IMR-90 (cell line): ENCODE measurements around the gene MRPL33. TPM values are rescaled to one million over a fixed set of nuclear protein-coding genes. Genes with fewer than 3 reads are reported as not detected.

Experiments
- ATAC-seq: fragments of 200-7000 bp; cut with Tn5 transposase; 2 replicates; pipeline ENCODE4 v1.9.1; 2020; ENCODE audit warnings: low read depth, mild to moderate bottlenecking, moderate library complexity
- BruUV-seq: library from RNA; stranded (reverse); fragments of 400-500 nt; replicated peaks from 2 replicates; lab custom pipeline; 2021; lab: Mats Ljungman, UMichigan
- CTCF ChIA-PET: fragments of 300-600 bp; formaldehyde crosslinking; extraction: SDS; loops from one replicate; lab custom pipeline; 2021; ENCODE audit warnings: antibody characterized with exemption; lab: Yijun Ruan, JAX
- POLR2A ChIA-PET: fragments of 300-600 bp; sonication (Branson Sonifier 250); formaldehyde crosslinking; loops from one replicate; lab custom pipeline; 2022; ENCODE audit warnings: antibody characterized with exemption; ENCODE audit not compliant: unreplicated experiment; lab: Charles Lee
- DNase-seq: peaks from one replicate; pipeline ENCODE4 v3.0.0; 2013
- H2AFZ ChIP-seq: replicated peaks from 2 replicates; pipeline ENCODE3; 2013; ENCODE audit warnings: low read length, mild to moderate bottlenecking; ENCODE audit not compliant: poor library complexity
- H2AK5ac ChIP-seq: 2 replicates; pipeline ENCODE4 v1.6.1; 2013; ENCODE audit warnings: low read depth, low read length, inconsistent platforms
- H2AK9ac ChIP-seq: replicated peaks from 2 replicates; pipeline ENCODE3; 2013; ENCODE audit warnings: mild to moderate bottlenecking, low read depth, low read length, moderate library complexity; ENCODE audit not compliant: poor library complexity
- H2BK120ac ChIP-seq: 2 replicates; pipeline ENCODE4 v1.6.1; 2013; ENCODE audit warnings: low read depth, low read length, inconsistent platforms
- H2BK15ac ChIP-seq: 3 replicates; pipeline ENCODE4 v1.6.1; 2013; ENCODE audit warnings: low read depth, low read length, inconsistent platforms
- H2BK20ac ChIP-seq: 2 replicates; pipeline ENCODE4 v1.6.1; 2013; ENCODE audit warnings: low read depth, mild to moderate bottlenecking, inconsistent platforms, low read length, moderate library complexity
- H2BK5ac ChIP-seq: 2 replicates; pipeline ENCODE4 v1.6.1; 2013; ENCODE audit warnings: mild to moderate bottlenecking, low read depth, low read length, inconsistent platforms; ENCODE audit not compliant: poor library complexity, severe bottlenecking
- H3K14ac ChIP-seq: replicated peaks from 2 replicates; pipeline ENCODE4 v1.6.1; 2013; ENCODE audit warnings: low read depth, low read length, inconsistent platforms
- H3K18ac ChIP-seq: 2 replicates; pipeline ENCODE4 v1.6.1; 2013; ENCODE audit warnings: low read depth, low read length, control low read depth
- H3K23ac ChIP-seq: 2 replicates; pipeline ENCODE4 v1.6.1; 2013; ENCODE audit warnings: low read depth, low read length, inconsistent platforms
- H3K27ac ChIP-seq: 2 replicates; pipeline ENCODE4 v1.5.1; 2013; ENCODE audit warnings: mild to moderate bottlenecking, control low read depth, low read length; ENCODE audit not compliant: insufficient read depth
- H3K27me3 ChIP-seq: 2 replicates; pipeline ENCODE4 v1.6.1; 2013; ENCODE audit warnings: low read length; ENCODE audit not compliant: control insufficient read depth, insufficient read depth
- H3K36me3 ChIP-seq: 2 replicates; pipeline ENCODE4 v1.6.1; 2013; ENCODE audit warnings: low read length, mixed read lengths; ENCODE audit not compliant: control insufficient read depth, insufficient read depth
- H3K4ac ChIP-seq: 2 replicates; pipeline ENCODE4 v1.6.1; 2013; ENCODE audit warnings: low read depth, low read length, inconsistent platforms
- H3K4me1 ChIP-seq: 2 replicates; pipeline ENCODE4 v1.6.1; 2013; ENCODE audit warnings: low read length, mixed read lengths; ENCODE audit not compliant: control insufficient read depth, insufficient read depth
- H3K4me2 ChIP-seq: 2 replicates; pipeline ENCODE4 v1.6.1; 2013; ENCODE audit warnings: low read depth, mild to moderate bottlenecking, control low read depth, low read length, moderate library complexity
- H3K4me3 ChIP-seq: 2 replicates; pipeline ENCODE4 v1.5.1; 2013; ENCODE audit warnings: low read depth, mild to moderate bottlenecking, control low read depth, low read length, moderate library complexity; ENCODE audit not compliant: insufficient read depth
- H3K56ac ChIP-seq: 2 replicates; pipeline ENCODE4 v1.6.1; 2013; ENCODE audit warnings: low read length, inconsistent platforms; ENCODE audit not compliant: insufficient read depth; ENCODE audit errors: extremely low read depth
- H3K79me1 ChIP-seq, 2 experiments: 2 replicates each; pipeline ENCODE4 v1.6.1; 2013; ENCODE audit warnings: low read length in 2 of 2, inconsistent platforms in 1 of 2, low read depth in 1 of 2
- H3K9ac ChIP-seq: 2 replicates; pipeline ENCODE4 v1.6.1; 2013; ENCODE audit warnings: low read depth, low read length, control low read depth
- H3K9me1 ChIP-seq: 2 replicates; pipeline ENCODE4 v1.6.1; 2013; ENCODE audit warnings: low read length, inconsistent platforms; ENCODE audit not compliant: insufficient read depth
- H3K9me3 ChIP-seq: 2 replicates; pipeline ENCODE4 v1.6.1; 2013; ENCODE audit warnings: low read length; ENCODE audit not compliant: control insufficient read depth, insufficient read depth
- H4K20me1 ChIP-seq: 2 replicates; pipeline ENCODE4 v1.6.1; 2013; ENCODE audit warnings: low read length, inconsistent platforms; ENCODE audit not compliant: insufficient read depth
- H4K5ac ChIP-seq: 2 replicates; pipeline ENCODE4 v1.6.1; 2013; ENCODE audit warnings: mild to moderate bottlenecking, low read depth, low read length, control low read depth
- H4K8ac ChIP-seq, 2 experiments: 2 replicates each; pipeline ENCODE4 v1.6.1; 2013; ENCODE audit warnings: low read depth in 2 of 2, low read length in 2 of 2, control low read depth in 1 of 2, inconsistent platforms in 1 of 2
- H4K91ac ChIP-seq: 2 replicates; pipeline ENCODE4 v1.6.1; 2013; ENCODE audit warnings: low read depth, low read length, inconsistent platforms; ENCODE audit not compliant: insufficient read depth
- BHLHE40 ChIP-seq: fragments of 150-350 bp; IDR thresholded peaks from 2 replicates; pipeline ENCODE4 v1.6.1; 2016; ENCODE audit warnings: mild to moderate bottlenecking, low read depth, low read length
- CEBPB ChIP-seq: IDR thresholded peaks from 2 replicates; pipeline ENCODE4 v1.6.1; 2012; ENCODE audit warnings: low read depth, low read length, improper control_type of control experiment
- CHD1 ChIP-seq: IDR thresholded peaks from 2 replicates; pipeline ENCODE4 v1.6.1; 2012; ENCODE audit warnings: low read depth, low read length, improper control_type of control experiment
- FOS ChIP-seq: fragments of 150-350 bp; IDR thresholded peaks from 2 replicates; pipeline ENCODE4 v1.6.1; 2016; ENCODE audit warnings: low read depth, low read length
- MAFK ChIP-seq: IDR thresholded peaks from 2 replicates; pipeline ENCODE4 v1.6.1; 2012; ENCODE audit warnings: low read depth, low read length, improper control_type of control experiment
- MAZ ChIP-seq: IDR thresholded peaks from 2 replicates; pipeline ENCODE4 v1.6.1; 2012; ENCODE audit warnings: low read depth, mild to moderate bottlenecking, low read length, improper control_type of control experiment, moderate library complexity, borderline replicate concordance
- MXI1 ChIP-seq: IDR thresholded peaks from 2 replicates; pipeline ENCODE4 v1.6.1; 2012; ENCODE audit warnings: low read depth, mild to moderate bottlenecking, low read length, moderate library complexity, borderline replicate concordance
- NFE2L2 ChIP-seq: fragments of 150-350 bp; IDR thresholded peaks from 2 replicates; pipeline ENCODE4 v1.6.1; 2016; ENCODE audit warnings: low read depth, mild to moderate bottlenecking, low read length
- POLR2A ChIP-seq: IDR thresholded peaks from 2 replicates; pipeline ENCODE4 v1.6.1; 2012; ENCODE audit warnings: mild to moderate bottlenecking, low read depth, low read length
- RAD21 ChIP-seq: IDR thresholded peaks from 2 replicates; pipeline ENCODE4 v1.6.1; 2012; ENCODE audit warnings: low read length, improper control_type of control experiment
- RCOR1 ChIP-seq: IDR thresholded peaks from 2 replicates; pipeline ENCODE4 v1.6.1; 2012; ENCODE audit warnings: mild to moderate bottlenecking, low read length, improper control_type of control experiment; ENCODE audit not compliant: insufficient replicate concordance
- RFX5 ChIP-seq: IDR thresholded peaks from 2 replicates; pipeline ENCODE4 v1.8.0; 2012; ENCODE audit warnings: low read depth, mild to moderate bottlenecking, low read length, moderate library complexity
- SMC3 ChIP-seq: fragments of 150-350 bp; IDR thresholded peaks from 2 replicates; pipeline ENCODE4 v1.6.1; 2016; ENCODE audit warnings: low read depth, mild to moderate bottlenecking, antibody characterized with exemption, low read length, moderate library complexity
- WGBS, 2 experiments: methylation state at CpG; one replicate each; pipeline versions ENCODE4 v1.1.5 to v1.1.7; 2013; ENCODE audit warnings: missing lambda C conversion rate in 2 of 2; ENCODE audit not compliant: insufficient read length in 1 of 2; ENCODE audit errors: extremely low coverage in 2 of 2; 5-methylcytosine and 5-hydroxymethylcytosine counted together
- dilution Hi-C: fragments of 300-500 bp; cut with HindIII; formaldehyde crosslinking; loops from one replicate; pipeline ENCODE4 v1.14.3; 2018; ENCODE audit warnings: low sequenced_read_pairs; ENCODE audit not compliant: unreplicated experiment
- in situ Hi-C: fragments of 300-500 bp; cut with MboI; formaldehyde crosslinking; loops from 3 replicates; pipeline ENCODE4 v1.14.3; 2019; ENCODE audit warnings: low sequenced_read_pairs, inconsistent platforms, mixed read lengths
- intact Hi-C: fragments of 100-400 bp; cut with micrococcal nuclease; formaldehyde crosslinking; loops from 2 replicates; pipeline ENCODE4 v1.10.0; 2022
- polyA plus RNA-seq, 3 experiments: library from polyadenylated mRNA; depleted of rRNA; stranded (reverse); fragments of >200 nt; gene quantifications; 2 replicates each; pipeline ENCODE4 v1.2.3, GENCODE V29; 2012; ENCODE audit warnings: low replicate concordance in 1 of 3
- total RNA-seq: library from RNA; depleted of rRNA; stranded (reverse); fragments of >200 nt; gene quantifications from 2 replicates; pipeline ENCODE4 v1.2.3, GENCODE V29; 2012
- TF ChIP-seq, protein P1 (sequence below): fragments of 150-350 bp; IDR thresholded peaks from 2 replicates; pipeline ENCODE4 v1.6.1; 2016; ENCODE audit warnings: low read depth, mild to moderate bottlenecking, low read length, moderate library complexity, borderline replicate concordance
- TF ChIP-seq, protein P2 (sequence below): conservative IDR thresholded peaks from 2 replicates; pipeline ENCODE4 v1.5.1; 2012; ENCODE audit warnings: mild to moderate bottlenecking, low read depth, low read length, improper control_type of control experiment
- TF ChIP-seq, protein P3 (sequence below): fragments of 150-350 bp; IDR thresholded peaks from 2 replicates; pipeline ENCODE4 v1.6.1; 2017; ENCODE audit warnings: mild to moderate bottlenecking, antibody characterized with exemption, low read length, low read depth

The MRPL33 gene
- total and polyA plus RNA-seq, 2 of the 4 experiments (the other 2 are of a cell fraction) = 13.3 to 101 TPM

DNA sequence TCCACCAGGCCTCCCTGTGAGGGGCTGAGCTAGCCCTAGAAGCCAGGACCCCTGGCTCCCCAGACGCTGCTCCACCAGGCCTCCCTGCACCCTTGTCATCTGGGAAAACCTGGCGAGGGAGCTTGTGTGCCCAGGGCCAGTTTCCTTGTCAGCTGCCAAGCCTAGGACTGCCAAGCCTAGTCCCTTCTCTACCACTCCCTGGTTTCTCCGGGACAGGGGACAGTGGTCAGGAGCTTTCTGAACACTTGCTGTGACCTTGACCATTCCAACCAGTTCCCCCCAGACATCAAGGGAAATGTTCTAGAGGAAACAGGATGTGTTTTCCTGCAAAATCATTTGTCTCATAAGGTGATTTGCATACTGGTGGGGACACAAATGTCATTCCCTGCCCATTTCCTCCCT lies 41.3 kb upstream of the MRPL33 start:
- TF ChIP-seq SMC3 = no peak
- TF ChIP-seq RFX5 = no peak
- TF ChIP-seq CHD1 = no peak
- TF ChIP-seq, protein P1, sequence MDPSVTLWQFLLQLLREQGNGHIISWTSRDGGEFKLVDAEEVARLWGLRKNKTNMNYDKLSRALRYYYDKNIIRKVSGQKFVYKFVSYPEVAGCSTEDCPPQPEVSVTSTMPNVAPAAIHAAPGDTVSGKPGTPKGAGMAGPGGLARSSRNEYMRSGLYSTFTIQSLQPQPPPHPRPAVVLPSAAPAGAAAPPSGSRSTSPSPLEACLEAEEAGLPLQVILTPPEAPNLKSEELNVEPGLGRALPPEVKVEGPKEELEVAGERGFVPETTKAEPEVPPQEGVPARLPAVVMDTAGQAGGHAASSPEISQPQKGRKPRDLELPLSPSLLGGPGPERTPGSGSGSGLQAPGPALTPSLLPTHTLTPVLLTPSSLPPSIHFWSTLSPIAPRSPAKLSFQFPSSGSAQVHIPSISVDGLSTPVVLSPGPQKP = no peak
- no peak for TF ChIP-seq MXI1
- no peak for TF ChIP-seq RCOR1
- no peak for TF ChIP-seq BHLHE40
- TF ChIP-seq NFE2L2 = no peak
- TF ChIP-seq CEBPB = no peak
- TF ChIP-seq MAFK = no peak
- TF ChIP-seq MAZ = no peak
- TF ChIP-seq POLR2A = no peak
- TF ChIP-seq, protein P2, sequence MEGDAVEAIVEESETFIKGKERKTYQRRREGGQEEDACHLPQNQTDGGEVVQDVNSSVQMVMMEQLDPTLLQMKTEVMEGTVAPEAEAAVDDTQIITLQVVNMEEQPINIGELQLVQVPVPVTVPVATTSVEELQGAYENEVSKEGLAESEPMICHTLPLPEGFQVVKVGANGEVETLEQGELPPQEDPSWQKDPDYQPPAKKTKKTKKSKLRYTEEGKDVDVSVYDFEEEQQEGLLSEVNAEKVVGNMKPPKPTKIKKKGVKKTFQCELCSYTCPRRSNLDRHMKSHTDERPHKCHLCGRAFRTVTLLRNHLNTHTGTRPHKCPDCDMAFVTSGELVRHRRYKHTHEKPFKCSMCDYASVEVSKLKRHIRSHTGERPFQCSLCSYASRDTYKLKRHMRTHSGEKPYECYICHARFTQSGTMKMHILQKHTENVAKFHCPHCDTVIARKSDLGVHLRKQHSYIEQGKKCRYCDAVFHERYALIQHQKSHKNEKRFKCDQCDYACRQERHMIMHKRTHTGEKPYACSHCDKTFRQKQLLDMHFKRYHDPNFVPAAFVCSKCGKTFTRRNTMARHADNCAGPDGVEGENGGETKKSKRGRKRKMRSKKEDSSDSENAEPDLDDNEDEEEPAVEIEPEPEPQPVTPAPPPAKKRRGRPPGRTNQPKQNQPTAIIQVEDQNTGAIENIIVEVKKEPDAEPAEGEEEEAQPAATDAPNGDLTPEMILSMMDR = no peak
- TF ChIP-seq RAD21 = no peak
- TF ChIP-seq, protein P3, sequence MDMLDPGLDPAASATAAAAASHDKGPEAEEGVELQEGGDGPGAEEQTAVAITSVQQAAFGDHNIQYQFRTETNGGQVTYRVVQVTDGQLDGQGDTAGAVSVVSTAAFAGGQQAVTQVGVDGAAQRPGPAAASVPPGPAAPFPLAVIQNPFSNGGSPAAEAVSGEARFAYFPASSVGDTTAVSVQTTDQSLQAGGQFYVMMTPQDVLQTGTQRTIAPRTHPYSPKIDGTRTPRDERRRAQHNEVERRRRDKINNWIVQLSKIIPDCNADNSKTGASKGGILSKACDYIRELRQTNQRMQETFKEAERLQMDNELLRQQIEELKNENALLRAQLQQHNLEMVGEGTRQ = no peak
- TF ChIP-seq FOS = no peak
- H3K9ac ChIP-seq = no peak overlapping the region
- POLR2A ChIA-PET = interaction anchor here (0.6 kb wide), 1 partner anchor 164 kb away, joined by 5 read pairs; no protein-coding TSS in a partner anchor
- no peak overlapping the region for H2BK5ac ChIP-seq
- H3K4me3 ChIP-seq = no peak overlapping the region
- H3K4me1 ChIP-seq = peaks cover 4% of the 10 kb centered on the region
- no peak overlapping the region for H3K23ac ChIP-seq
- no peak overlapping the region for H3K56ac ChIP-seq
- H2BK120ac ChIP-seq = no peak overlapping the region
- intact Hi-C loops (no loop called here), dilution Hi-C loops (no loop called here), in situ Hi-C loops (no loop called here)
- no peak overlapping the region for H2BK20ac ChIP-seq
- H2AK9ac ChIP-seq = no peak overlapping the region
- H4K91ac ChIP-seq = no peak overlapping the region
- 0 out of 2 replicates have a peak overlapping the region, but pooled peaks have one; percentile 5 for H2AK5ac ChIP-seq
- no peaks in the 10 kb centered on the region for H3K27me3 ChIP-seq
- CTCF ChIA-PET = no interaction called here
- no peaks in the 10 kb centered on the region for H3K36me3 ChIP-seq
- H2BK15ac ChIP-seq = no peak overlapping the region
- H3K14ac ChIP-seq = no peak overlapping the region
- no peaks in the 10 kb centered on the region for H3K9me3 ChIP-seq
- no peak overlapping the region for H2AFZ ChIP-seq
- no peak overlapping the region for H3K27ac ChIP-seq
- no peak overlapping the region for H3K4ac ChIP-seq
- H3K4me2 ChIP-seq = no peak overlapping the region
- no TSS peak for BruUV-seq
- no peak overlapping the region for H3K18ac ChIP-seq
- WGBS, 2 experiments = no CpG with 5 or more reads among the region's 3 CpGs
- ATAC-seq (no peak), DNase-seq (no peak)
- no peaks in the 10 kb centered on the region for H4K20me1 ChIP-seq
- no peak overlapping the region for H4K8ac ChIP-seq
- H4K5ac ChIP-seq = no peak overlapping the region
- no peaks in the 10 kb centered on the region for H3K79me1 ChIP-seq
- peaks cover 4% of the 10 kb centered on the region for H3K9me1 ChIP-seq
